HEK293 (cell line): ENCODE results near the gene ARFGAP1.

Experiments used
- MZF1 ChIP-seq: fragments of 450-650 bp; formaldehyde crosslinking; IDR thresholded peaks from 2 replicates; pipeline ENCODE4 v1.5.1; 2017; ENCODE audit warnings: missing biosample characterization, missing genetic modification characterization, borderline replicate concordance
- TCF7L2 ChIP-seq: IDR thresholded peaks from 2 replicates; pipeline ENCODE4 v1.6.1; 2011; ENCODE audit warnings: low read depth, mild to moderate bottlenecking, inconsistent platforms, low read length, moderate library complexity, borderline replicate concordance
- ZNF629 ChIP-seq: fragments of 450-650 bp; formaldehyde crosslinking; IDR thresholded peaks from 2 replicates; pipeline ENCODE4 v1.5.1; 2017; ENCODE audit warnings: missing biosample characterization, missing genetic modification characterization
- ZNF777 ChIP-seq: fragments of 450-650 bp; formaldehyde crosslinking; IDR thresholded peaks from 2 replicates; pipeline ENCODE4 v1.5.1; 2017; ENCODE audit warnings: missing biosample characterization, missing genetic modification characterization, borderline replicate concordance
- TF ChIP-seq, protein P1 (sequence below): fragments of 450-650 bp; IDR thresholded peaks from 2 replicates; pipeline ENCODE4 v1.5.1; 2018; ENCODE audit warnings: missing biosample characterization, mild to moderate bottlenecking, missing genetic modification characterization

DNA sequence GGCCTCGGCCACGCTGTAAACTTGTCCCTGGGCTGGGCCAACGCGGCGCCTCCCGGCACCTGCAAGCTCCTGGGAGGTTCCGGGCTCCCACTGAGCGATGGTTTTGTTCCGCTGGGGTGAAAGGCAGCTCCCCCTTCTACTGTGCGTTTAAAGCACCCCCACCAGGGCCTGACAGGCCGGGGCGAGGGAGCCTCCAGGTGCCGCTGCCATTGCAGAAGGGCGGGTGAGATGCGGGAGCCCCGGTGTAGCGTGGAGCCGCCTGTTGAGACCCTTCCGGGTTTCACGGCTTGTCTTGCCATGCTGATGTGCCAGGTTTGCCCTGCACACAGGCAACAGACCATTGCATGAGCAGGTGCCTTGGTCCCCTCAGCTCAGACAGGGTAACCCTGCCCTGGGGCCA, 23.2 kb downstream of the ARFGAP1 start:
- TF ChIP-seq, protein P1, sequence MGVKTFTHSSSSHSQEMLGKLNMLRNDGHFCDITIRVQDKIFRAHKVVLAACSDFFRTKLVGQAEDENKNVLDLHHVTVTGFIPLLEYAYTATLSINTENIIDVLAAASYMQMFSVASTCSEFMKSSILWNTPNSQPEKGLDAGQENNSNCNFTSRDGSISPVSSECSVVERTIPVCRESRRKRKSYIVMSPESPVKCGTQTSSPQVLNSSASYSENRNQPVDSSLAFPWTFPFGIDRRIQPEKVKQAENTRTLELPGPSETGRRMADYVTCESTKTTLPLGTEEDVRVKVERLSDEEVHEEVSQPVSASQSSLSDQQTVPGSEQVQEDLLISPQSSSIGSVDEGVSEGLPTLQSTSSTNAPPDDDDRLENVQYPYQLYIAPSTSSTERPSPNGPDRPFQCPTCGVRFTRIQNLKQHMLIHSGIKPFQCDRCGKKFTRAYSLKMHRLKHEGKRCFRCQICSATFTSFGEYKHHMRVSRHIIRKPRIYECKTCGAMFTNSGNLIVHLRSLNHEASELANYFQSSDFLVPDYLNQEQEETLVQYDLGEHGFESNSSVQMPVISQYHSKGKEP, result no peak
- TF ChIP-seq MZF1 (no peak), ZNF629 (tag by site-specific recombination) (no peak), TCF7L2 (no peak), ZNF777 (tag by site-specific recombination) (no peak)
